NCI-H510A (cell line): ENCODE measurements around the gene ITCH.
"Not testable (repeated sequence)": the region's sequence is repeated elsewhere in the genome, so short reads cannot be mapped to it uniquely, and the experiment has no call there.

Experiments
- DNase-seq: peaks from one replicate; lab custom pipeline; 2025; lab: John Stamatoyannopoulos, UW

ITCH gene

DNA sequence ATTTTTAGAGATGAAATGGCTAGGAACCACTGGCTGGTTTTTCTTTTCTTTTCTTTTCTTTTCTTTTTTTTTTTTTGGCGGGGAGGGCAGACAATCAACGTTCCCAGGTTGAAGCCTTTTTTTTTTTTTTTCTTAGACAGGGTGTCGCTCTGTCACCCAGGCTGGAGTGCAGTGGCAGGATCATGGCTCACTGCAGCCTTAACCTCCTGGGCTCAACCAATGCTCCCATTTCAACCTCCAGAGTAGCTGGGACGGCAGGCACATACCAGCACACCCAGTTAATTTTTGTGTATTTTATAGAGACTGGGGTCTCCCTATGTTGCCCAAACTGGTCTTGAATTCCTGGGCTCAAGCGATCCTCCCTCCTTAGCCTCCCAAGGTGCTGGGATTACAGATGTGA, 18.8 kb upstream of the ITCH start:
- no peak for DNase-seq

DNA sequence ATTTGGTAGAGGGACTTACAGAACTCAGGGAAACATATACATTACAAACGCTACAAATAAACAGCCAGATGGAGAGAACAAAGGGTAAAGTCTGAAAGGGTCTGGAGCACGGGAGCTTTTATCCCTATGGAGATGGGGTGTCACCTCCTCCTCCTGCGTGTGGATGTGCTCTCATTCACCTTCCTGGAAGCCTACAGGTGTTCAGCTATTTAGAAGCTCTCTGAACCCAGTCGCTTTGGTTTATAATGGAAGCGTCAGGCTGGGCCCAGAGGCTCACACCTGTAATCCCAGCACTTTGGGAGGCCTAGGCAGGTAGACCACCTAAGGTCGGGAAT, 17.7 kb upstream of the ITCH start:
- DNase-seq = no peak

DNA sequence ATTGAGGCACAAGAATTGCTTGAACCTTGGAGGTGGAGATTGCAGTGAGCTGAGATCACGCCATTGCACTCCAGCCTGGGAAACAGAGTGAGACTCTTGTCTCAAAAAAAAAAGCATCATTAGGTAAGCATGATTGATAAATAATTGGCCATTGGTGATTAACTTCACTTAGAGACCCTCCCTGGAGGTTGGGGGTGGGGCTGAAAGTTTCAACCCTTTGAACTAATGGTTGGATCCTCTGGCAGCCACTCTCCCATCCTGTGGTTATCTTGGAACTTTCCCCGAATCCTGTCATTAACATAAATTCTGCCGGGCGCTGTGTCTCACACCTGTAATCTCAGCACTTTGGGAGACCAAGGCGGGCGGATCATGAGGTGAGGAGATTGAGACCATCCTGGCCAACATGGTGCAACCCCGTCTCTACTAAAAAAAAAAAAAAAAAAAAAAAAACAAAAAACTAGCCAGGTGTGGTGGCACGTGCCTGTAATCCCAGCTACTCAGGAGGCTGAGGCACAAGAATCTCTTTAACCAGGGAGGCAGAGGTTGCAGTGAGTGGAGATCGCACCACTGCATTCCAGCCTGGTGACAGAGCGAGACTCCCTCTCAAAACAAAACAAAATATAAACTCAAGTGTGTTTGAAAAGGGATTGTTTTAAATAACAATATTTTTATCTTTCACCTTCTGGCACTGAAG, 17.1 kb upstream of the ITCH start:
- DNase-seq = not testable (repeated sequence)

DNA sequence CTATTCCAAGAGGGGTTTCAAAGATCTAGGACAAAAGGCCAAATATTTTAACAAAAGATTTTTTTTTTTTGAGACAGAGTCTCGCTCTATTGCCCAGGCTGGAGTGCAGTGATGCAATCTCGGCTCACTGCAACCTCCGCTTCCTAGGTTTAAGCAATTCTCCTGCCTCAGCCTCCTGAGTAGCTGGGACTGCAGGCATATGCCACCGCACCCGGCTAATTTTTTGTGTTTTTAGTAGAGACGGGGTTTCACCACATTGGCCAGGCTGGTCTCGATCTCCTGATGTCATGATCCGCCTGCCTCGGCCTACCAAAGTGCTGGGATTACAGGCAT, 16.6 kb upstream of the ITCH start:
- DNase-seq = not testable (repeated sequence)

DNA sequence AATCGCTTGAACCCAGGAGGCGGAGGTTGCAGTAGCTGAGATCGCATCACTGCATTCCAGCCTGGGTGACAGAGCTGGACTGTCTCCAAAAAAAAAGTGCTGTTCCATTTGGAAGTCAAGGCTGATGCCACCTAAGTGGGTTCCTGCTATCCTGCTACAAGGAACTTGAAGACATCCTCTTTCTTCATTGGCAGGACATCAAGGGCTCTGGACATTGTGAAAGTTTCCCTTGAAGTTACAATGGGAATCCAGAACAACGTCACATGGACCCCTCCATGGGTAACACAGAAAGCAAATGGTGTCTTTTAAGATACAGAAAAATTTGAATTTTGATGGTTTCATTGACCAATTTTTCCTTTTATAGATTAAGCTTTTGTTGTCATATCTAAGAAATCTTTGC, 15.5 kb upstream of the ITCH start:
- DNase-seq = no peak

DNA sequence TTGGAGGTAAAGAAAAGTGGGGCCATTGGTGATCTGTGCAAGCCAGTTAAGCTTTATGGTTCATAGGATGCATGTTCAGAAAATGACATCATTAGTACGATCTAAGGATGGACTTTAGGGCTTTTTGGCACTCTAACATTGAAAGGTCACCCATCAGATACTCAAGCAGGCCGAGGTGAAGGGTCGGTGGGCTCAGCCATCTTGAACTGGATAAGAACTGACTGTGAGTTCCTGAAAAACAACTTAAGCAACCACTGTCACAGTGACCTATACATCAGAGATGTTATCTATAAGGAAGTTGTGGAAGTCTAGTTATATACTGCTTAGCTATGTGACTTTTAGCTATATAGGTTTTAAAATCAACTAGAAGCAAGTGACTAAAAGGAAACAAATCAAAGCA, 13.0 kb upstream of the ITCH start:
- DNase-seq = no peak

DNA sequence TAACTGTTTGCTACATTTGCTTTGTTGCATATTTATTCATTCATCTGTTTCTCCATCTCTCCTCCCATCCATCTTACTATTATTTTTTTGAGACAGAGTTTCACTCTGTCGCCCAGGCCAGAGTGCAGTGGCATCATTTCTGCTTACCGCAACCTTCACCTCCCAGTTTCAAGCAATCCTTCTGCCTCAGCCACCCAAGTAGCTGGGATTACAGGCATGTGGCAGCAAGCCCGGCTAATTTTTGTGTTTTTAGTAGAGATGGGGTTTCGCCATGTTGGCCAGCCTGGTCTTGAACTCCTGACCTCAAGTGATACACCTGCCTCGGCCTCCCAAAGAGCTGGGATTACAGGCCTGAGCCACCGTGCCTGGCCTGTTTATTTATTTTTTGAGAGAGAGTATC, 9.6 kb upstream of the ITCH start:
- not testable (repeated sequence) for DNase-seq

DNA sequence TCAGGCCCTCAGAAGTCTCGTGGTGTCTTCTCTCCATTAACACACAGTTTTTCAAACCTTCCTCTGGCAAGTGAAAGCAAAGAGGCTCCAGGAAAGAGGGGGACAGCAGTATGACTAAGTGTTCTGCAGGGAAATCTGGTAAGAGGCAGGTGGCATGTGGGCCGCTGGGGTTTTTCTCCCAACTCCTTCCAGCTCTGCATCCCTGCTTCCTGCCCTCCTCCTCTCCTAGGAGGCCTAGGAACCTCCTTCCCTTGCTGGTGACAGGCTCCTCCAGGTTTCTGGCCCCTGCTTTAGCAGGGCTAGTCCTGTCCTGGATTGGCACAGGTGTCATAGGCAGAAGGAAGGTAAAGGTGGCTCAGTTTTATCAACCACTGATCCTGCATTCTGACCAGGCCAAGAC, 7.6 kb upstream of the ITCH start:
- no peak for DNase-seq

DNA sequence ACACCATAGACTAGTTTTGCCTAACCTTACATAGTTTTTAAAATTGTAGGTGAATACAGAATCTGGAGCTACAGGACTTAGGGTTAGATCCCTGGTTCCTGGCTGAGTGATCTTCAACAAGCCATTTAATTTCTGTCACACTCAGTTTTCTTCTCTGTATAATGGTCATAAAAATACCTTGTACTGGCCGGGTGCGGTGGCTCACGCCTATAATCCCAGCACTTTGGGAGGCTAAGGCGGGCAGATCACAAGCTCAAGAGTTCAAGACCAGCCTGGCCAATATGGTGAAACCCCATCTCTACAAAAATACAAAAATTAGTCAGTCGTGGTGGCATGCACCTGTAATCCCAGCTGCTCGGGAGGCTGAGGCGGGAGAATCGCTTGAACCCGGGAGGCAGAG, 3.3 kb upstream of the ITCH start:
- not testable (repeated sequence) for DNase-seq

DNA sequence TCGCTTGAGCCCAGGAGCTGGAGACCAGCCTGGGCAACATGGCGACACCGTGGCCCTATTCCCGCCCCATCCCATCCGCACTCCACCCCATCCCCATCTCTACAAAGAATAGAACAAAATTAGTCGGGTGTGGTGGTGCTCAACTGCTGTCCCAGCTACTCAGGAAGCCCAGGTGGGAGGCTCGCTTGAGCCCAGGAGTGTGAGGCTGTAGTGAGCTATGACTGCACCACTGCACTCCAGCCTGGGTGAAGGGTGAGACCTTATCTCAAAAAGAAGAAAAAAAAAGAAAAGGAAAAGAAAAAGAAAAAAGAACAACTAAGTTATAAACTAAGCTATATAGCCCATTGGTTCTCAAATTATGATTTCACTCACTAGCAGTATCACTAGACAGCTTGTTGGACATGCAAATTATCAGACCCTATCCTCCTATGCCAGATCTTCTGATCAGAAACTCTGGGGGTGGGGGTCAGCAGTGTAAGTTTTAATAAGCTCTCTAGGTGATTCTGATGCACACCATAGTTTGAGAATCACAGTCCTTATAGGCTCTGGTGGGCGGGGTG, 491 bp upstream of the ITCH start:
- DNase-seq = no peak

DNA sequence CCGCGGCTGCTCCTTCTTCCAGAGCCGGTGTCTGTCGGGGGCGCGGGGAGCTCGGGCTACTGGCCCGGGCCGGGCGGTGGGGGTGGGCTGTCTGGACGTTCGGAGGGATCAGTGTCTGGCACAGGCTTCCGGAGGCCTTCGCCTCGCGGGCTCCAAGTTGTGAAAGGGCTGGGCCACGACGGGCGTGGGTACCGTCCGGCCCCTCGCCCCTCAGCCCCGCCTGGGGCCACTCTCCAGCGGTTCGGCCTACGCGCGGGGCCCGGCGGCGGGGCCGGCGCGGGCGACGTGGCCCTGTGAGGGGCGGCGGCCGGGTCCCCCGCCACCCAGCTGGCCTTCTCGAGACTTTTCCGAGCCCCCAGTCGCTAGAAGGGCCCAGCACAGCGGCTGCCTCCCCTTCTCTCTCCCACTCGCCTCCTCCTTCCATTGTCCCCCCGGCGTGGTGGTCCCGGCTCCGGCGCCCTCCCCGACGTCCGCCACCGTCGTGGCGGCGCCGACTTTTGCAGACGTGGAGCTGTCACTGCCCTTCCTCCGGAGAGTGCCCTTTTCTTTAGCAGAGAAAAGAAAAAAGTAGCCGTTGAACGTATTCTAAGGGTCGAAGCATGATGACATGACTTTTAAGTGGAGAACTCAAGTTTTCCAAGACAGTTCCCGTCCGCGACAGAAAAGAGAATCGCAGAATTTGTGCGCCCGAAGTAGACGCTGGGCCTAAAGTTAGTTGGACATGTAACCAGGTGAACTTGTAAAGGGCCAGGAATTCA, 571 bp downstream of the ITCH start:
- DNase-seq = no peak

DNA sequence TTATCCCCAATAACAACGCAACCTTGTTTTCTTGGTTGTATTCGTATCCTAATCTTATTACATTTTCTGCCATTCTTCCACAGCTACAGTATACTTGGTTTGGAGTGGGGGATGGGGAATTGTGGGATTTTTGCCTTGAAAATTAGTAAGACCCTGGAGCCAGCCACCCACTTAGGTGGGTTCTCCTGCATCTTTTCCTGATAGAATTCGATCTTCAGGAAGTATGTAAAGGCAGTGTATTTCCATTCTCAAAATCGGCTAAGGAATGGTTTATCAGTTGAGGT, 1.1 kb downstream of the ITCH start:
- no peak for DNase-seq

DNA sequence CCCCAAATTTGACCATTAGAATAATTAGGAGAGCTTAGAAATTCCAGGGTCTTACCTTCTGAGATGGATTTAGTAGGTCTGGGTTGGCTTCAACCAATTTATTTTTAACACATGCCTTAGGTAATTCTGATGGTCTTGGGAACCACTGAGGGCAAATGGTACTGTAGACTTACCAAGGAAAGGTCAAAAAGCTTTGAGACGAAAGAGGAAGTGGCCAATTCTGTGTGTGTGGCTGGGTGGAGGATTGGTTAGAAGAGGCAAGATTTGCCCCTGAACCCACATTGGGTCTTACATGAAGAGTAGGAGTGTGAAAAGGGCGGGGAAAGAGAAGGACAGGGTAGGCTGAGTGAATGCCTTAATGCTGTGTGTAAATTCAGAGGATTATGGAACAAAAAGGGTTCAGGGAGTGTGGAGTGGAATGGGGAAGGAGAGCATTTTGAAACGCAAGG, 2.7 kb downstream of the ITCH start:
- no peak for DNase-seq

DNA sequence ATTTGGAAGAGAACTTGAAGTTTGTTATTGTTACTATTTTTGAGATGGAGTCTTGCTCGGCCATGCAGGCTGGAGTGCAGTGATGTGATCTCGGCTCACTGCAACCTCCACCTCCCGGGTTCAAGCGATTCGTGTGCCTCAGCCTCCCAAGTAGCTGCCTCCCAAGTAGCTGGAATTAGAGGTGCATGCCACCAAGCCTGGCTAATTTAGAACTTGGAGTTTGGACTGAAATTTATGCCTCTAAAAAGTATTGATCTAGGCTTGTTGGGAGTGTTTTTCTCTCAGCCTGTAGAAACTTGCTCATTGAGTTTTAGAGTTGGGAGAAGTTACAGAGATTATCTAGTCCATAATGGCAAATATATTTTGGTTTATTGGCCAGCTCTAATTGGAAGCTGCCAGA, 4.1 kb downstream of the ITCH start:
- no peak for DNase-seq

DNA sequence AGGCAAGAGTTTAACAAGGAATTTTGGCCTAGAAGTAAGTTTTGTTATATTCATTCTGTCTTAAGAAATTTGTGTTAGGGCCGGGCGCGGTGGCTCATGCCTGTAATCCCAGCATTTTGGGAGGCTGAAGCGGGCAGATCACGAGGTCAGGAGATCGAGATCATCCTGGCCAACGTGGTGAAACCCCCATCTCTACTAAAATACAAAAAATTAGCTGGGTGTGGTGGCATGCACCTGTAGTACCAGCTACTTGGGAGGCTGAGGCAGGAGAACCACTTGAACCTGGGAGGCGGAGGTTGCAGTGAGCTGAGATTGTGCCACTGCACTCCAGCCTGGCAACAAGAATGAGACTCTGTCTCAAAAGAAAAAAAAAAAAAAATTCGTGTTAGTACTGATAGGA, 4.8 kb downstream of the ITCH start:
- DNase-seq = not testable (repeated sequence)

DNA sequence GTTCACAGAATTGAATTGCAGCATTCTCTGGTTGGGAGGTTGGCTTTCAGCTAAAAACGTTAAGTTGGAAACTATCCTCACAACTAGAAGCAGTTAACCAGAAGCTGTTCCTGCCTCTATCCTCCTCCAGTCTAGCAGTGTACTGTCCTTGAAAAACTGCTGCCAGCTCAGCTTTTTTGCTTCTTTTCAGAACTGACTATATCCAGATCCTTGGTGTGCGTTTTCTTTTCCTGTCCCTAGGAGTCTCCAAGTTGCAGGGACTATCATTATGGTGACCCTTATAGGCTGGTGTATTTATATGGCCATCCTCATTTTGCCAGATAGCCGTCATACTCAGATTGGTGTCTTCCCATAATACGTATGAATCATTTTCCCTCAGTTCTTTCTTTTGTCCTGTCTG, 5.5 kb downstream of the ITCH start:
- no peak for DNase-seq

DNA sequence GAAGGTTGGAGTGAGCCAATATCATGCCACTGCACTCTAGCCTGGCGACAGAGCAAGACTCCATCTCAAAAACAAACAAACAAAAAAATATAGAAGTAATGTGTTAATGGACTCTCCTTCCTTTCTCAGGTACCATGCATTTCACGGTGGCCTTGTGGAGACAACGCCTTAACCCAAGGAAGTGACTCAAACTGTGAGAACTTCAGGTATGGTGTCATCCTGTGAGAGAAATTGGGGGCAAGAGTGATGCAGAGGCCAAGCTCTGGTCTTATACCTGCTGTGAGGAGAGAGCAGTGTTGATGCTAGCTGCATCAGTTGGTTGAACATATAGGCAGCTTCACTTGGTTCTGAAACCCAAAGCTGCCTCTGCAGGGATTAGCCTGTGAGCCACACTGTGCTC, 6.2 kb downstream of the ITCH start:
- DNase-seq = no peak

DNA sequence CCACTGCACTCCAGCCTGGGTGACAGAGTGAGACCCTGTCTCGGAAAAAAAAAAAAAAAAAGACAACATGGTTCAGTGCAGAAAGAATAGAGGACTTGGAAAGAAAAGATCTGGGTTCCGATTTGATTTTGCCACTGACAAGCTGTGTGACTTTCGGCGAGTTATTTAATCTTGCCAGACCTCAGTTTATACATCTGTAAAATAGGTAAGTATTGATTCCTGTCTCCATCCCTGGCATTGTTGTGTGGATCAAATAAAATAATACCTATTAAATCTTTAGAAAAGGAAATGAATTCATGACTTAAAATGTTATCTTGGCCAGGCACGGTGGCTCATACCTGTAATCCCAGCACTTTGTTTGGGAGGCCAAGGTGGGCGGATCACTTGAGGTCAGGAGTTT, 7.0 kb downstream of the ITCH start:
- no peak for DNase-seq

DNA sequence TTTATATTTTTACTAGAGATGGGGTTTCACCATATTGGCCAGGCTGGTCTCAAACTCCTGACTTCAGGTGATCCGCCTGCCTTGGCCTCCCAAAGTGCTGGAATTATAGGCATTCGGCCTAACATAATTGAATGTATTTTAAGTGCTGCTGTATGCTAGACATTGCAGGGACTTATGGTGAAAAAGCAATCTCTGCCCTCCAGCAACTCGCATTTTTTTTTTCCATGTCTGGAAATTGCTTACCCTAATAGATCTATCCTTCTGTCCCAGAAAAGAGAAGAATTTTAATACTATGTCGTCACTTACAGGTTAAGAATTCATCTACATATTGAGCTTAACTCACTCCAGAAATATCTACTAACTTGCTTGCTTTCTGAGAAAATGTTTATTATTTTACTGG, 10.4 kb downstream of the ITCH start:
- no peak for DNase-seq

DNA sequence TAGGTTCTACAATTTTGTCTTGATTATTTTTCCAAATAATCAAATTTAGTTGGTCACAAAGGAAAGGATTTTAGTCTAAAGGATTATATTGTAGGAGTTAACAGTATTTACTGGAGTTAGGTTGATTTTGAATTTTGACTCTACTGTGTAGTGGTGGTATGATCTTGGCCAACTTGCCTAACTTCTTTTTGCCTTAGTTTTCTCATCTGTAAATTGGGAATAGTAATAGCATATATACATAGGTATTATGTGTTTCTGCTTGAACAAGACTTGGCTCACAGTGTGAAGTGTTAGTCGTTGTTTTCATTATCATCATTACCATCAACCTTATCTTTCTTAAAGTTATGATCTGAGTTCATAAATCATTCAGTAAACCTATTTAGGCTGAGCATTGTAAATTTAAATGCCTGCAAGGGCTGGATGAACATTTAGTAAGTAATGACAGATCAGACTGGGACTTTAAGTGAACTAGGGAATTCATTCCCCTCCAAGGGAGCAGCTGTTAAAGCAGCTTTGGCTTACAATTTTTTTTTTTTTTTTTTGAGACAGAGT, 11.2 kb downstream of the ITCH start:
- DNase-seq = no peak

DNA sequence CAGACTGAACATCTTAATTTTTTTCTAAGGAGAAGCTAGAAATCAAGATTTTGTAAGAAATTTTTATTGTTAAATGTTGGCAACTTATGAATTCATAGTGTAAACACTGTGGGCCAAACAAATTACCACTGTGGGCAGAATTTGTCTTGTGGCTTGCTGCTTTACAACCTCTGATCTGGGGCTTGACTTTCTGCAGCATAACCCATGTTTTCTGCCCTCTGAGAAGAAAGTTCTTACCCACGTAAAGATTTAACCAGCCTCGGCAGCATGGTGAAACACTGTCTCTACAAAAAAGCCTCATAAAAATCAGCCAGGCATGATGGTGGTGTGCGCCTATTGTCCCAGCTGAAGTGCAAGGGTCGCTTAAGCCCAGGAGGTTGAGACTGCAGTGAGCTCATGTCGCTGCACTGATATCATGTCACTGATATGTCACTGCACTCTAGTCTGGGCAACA, 12.9 kb downstream of the ITCH start:
- peak; percentile 38 for DNase-seq

DNA sequence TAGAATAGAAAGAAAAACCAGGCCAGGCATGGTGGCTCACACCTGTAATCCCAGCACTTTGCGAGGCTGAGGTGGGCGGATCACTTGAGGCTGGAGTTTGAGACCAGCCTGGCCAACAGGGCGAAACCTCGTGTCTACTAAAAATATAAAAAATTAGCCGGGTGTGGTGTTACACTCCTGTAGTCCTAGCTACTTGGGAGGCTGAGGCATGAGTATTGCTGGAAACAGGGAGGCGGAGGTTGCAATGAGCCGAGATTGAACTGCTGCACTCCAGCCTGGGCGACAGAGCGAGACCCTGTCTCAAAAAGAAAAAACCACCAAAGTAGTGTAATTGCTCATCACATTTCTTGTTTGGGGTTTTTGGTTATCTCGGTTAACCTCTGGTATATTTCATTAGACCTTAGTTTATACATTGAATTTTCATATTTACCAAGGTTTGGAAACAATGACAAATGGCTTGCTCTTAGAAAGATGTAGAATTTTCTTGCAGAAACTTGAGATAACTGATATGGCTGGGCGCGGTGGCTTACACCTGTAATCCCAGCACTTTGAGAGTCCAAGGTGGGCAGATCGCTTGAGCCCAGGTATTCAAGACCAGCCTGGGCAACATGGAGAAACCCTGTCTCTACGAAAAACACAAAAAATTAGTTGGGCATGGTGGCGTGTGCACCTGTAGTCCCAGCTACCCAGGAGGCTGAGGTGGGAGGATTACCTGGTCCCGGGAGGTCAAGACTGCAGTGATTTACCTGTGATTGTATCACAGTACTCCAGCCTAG, 14.2 kb downstream of the ITCH start:
- DNase-seq = no peak

DNA sequence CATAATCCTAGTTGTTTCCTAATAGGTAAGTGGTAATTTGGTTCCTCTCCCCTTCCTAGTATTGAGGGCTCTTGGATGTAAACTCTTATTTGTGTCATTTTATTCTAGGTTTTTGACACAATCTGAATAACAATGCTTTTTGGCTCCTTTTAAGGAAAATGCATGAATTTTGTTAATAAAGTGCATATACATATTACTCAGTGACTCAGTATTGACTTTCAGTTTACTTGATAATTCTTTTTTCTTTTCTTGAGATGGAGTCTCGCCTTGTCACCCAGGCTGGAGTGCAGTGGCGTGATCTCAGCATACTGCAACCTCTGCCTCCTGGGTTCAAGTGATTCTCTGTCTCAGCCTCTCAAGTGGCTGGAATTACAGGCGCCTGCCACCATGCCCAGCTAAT, 19.1 kb downstream of the ITCH start:
- DNase-seq = no peak
